Measurements from ENCODE around the gene RHBDF2.
A peak's percentile ranks its signal among the peaks of the same experiment; 100 is the strongest.

The RHBDF2 gene

GRCh38 chr17:76487451-76488192 lies 13.6 kb downstream of the RHBDF2 start:
- DNase-seq = no peak

- DNase-seq = peak in 22 of 51 donors; percentile 12 to 70 (median 36)
These were observed 15.7 kb downstream of the RHBDF2 start for GRCh38 chr17:76485569-76485968.

- DNase-seq = no peak
These were observed 16.9 kb downstream of the RHBDF2 start for GRCh38 chr17:76484228-76484725.

DNA sequence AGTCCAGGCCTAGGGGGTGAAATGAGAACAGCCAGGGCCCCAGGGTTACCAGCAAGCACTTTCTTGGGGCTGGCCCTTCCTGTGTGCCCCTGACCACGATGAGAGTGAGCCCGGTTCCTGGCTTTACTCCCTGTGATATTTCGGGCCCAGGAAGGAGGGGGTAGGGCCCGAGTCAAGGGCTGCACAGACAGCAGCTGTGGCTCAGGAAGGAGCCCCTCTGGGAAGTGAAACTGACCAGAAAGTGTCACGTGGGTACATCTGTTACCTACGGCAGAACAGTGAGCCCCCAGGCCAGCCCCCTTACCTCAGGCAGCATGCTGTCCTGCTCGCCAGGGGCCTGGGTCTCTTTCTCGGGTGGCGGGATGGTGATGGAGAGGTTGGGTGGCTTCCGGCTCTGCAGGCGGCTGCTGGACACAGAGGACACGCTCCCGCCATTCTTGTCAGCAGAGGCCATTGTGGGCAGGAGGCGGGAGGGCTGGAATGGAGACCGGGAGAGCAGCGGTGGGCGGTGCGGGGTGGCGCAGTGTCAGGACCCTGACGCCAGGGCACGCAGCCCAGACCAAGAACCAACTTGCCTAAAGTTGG lies 20.1 kb downstream of the RHBDF2 start:
- peak in 23 of 51 donors; percentile 20 to 71 (median 44) for DNase-seq

DNA sequence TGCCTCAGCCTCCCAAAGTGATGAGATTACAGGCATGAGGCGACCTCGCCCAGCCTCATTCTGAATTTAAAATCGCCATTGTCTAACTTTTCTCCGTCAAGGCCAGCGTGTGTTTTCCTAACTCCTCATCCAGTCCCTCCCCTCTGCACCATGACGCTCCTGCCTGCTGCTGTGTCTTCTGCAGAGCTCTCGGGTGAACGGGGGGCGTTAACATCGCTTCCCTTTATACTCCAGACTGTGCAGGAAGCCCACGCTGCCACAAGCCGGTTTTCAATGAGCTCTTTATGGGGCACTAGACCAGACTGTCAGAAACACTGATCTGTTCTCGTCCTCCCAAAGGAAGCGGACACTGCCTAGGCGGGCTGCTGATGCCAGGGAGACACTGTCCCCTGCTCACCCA lies 20.6 kb downstream of the RHBDF2 start:
- DNase-seq = peak in 7 of 51 donors; percentile 17 to 71 (median 52)

- DNase-seq = no peak
These were observed 21.6 kb downstream of the RHBDF2 start for GRCh38 chr17:76479515-76480060.

DNA sequence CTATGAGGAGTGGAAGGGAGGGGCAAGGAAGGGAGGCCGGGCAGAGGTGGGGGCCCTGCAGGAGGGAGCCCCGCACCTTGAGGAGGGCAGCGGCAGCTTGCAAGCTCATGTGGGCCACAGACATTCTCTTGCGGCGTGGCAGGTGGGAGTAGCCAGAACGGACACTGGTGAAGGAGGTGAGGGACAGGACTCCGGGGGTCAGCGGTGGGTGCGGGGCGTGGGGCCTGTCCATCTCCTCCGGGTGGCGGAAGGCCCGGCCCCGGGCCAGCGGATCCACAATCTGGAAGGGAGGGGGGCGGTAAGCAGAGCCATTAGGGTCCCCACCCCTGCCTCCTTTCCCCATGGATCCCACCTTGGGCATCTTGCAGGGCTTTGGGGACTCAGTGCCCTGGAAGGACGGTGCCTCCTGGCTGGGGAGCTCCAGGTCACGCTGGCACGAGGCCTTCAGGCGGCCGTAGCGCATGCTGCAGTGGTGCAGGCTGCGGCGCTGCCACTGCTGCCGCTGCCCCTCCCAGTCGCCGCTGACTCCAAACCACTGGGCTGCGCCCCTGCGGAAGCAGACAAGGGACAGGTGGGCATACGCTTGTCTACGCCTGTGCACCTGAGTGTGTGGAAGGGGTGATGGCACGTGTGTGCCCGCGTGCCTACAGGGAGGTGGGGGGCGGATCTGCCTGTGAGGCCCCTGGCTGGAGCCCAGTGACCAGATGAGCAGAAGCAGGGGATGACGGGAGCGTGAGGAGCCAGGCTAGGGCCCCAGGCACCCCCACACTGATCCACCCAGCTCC lies 22.3 kb downstream of the RHBDF2 start:
- DNase-seq = no peak

- DNase-seq = no peak
These were observed 23.1 kb downstream of the RHBDF2 start for GRCh38 chr17:76478097-76478496.

DNA sequence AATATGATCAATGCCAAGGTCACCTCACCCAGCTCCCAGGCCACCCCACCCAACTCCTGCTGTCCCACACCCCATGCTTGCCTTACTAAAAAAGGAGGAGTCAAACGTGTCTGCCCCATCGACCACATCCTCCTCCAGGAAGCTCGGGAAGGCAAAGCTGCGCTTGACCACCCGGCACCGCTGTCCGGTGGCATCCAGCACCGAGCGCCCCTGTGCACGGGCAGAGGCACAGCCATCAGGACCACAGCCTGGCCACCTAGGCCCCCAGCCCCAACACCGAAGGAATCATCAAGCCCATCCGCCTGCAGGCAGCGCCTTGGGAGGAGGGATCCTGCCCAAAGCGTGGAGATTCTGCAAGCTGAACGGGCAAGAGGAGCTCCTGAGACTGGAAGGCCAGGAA lies 23.6 kb downstream of the RHBDF2 start:
- DNase-seq = no peak

GRCh38 chr17:76476736-76477135 lies 24.5 kb downstream of the RHBDF2 start:
- DNase-seq = no peak

DNA sequence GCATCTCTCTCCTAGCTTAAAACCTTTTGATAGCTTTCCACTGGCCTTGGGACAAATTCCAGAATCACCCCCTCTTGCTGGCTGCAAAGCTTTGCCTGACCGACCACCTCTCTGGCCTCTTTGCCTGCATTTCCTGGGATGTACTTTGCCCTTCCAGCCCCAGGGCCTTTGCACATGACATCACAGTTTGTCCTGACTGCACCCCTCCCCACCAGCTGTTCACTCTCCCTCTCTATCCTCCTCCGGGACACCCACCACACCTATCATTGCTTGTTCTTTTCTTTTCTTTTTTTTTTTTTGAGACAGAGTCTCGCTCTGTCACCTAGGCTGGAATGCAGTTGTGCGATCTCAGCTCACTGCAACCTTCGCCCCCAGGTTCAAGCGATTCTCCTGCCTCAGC lies 25.9 kb downstream of the RHBDF2 start:
- DNase-seq = no peak

- no peak for DNase-seq
These were observed 26.3 kb downstream of the RHBDF2 start for GRCh38 chr17:76474894-76475293.

DNA sequence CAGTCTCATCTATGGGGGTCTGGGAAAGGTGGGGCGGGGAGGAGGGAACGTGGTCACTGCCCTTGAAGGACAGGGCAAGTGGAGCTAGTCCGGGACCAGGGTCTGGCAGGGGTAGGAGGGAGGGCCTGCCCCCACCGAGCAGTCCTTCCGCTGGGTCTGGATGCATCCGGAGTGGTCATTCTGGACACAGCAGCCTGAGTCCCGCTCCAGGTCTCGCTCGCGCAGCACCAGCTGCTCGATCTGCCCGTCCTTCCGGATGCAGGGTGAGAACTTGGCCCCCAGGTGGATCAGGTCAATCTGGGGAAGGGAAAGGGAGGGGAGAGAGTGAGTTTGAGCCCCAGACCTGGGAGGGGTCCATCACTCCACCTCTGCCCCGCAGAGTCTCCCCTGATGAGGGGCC lies 27.0 kb downstream of the RHBDF2 start:
- DNase-seq = no peak

- no peak for DNase-seq
These were observed 27.7 kb downstream of the RHBDF2 start for GRCh38 chr17:76473541-76473985.

GRCh38 chr17:76472726-76473125 lies 28.5 kb downstream of the RHBDF2 start:
- no peak for DNase-seq

DNA sequence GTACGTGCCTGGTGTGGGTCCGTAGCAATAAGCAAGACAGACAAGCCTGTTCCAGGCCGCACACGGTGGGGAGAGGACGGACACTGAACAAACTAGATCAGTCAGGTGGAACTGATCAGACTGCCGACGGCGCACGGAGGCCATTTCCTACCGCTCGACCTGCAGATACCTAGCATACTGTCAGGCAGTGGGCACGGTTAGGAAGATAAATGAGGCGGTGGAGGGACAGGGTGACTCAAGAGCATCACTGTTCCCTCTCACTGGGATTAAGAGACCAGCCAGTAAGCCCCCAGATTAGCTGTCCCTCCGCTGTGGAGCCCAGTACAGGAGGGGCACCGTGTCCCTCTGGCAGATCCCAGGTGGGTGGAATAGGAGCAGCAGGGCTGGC lies 29.0 kb downstream of the RHBDF2 start:
- DNase-seq = no peak

DNA sequence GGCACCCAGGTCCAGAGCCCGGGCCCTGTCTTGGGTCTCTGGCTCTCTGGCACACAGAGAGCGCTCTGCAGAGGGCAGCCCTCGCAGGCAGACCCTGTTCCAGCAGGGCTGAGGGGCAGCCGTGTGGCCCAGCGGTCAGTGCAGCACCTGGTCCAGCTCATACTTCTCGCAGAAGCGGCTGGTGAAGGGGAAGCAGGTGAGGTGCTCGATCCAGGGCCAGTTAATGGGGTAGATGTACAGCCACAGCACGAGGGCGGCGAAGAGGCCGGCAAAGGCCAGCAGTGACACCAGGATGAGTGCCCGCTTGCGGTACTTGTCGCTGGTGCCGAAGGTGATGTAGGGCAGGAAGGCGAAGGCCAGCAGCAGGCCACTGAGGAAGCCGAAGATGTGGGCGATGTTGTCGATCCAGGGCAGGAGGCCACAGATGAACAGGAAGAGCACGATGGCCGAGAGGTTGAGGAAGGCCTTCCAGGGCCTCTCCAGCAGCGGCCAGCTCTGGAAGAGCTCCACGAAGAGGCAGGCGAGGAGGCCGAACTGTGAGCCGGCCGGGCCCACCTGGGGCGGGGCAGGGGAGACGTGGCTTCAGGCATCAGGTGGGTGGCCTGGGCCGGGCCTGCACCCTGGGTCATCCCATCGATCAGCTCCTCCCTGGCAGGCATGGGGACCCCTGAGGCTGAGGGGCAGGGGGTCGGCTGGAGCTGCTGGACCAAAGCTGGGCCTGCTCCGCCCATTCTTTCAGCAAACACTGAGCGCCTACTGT lies 29.5 kb downstream of the RHBDF2 start:
- no peak for DNase-seq

DNA sequence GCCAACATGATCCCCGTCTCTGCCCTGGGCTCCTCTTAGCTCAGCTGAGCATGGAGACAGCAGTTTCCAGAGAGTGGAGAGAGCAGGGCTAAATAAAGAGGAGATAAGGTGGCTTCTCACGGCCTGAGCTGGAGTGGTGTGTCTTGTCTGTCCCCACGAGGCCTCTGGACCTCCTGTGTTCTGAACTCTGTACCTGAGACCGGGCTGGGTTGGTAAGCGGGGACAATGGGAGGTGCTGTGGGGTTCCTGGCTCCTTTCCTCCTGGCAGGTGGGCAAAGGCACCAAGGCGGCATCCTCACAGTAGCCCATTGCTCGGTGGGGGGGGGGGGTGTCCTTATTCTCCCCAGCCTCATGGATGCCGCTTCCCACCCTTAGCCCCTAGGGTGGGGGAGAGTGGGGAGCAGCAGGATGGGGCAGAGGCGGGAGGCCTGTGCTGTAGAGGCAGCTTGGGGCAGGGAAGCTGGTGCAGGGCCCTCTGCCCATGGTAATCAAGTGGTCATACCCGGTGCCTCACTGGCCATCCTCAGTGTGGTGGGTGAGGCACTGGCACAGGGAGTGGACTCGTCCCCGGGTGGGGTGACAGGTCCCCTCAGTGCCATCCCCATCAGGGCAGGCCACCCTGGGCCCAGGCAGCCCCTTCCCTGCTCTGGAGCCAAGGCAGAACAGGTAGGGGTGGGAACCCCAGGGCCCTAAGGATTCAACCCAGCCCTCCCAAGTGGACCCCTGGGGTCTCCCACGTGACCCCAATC lies 31.1 kb downstream of the RHBDF2 start:
- DNase-seq = no peak

- no peak for DNase-seq
These were observed 31.9 kb downstream of the RHBDF2 start for GRCh38 chr17:76469076-76469990.

Measured in hypothalamus (tissue), 51 donors.